VCaP (cell line): ENCODE data around the gene ATF3.

ENCODE experiments used
- H3K27ac ChIP-seq: fragments of 450-650 bp; 2 replicates; pipeline ENCODE4 v1.5.1; 2017
- CTCF ChIP-seq: fragments of 450-650 bp; conservative IDR thresholded peaks from 2 replicates; pipeline ENCODE4 v1.5.1; 2017; ENCODE audit warnings: mild to moderate bottlenecking, moderate library complexity

The ATF3 gene

GRCh38 chr1:212587016-212587887 lies 21.3 kb upstream of the ATF3 start:
- H3K27ac ChIP-seq = no peak overlapping the region
- TF ChIP-seq CTCF = no peak

GRCh38 chr1:212587888-212588510 lies 20.6 kb upstream of the ATF3 start:
- TF ChIP-seq CTCF = no peak
- H3K27ac ChIP-seq = no peak overlapping the region

- H3K27ac ChIP-seq = no peak overlapping the region
- no peak for TF ChIP-seq CTCF
Observed at GRCh38 chr1:212589446-212589845, 19.1 kb upstream of the ATF3 start.

- no peak overlapping the region for H3K27ac ChIP-seq
- no peak for TF ChIP-seq CTCF
Observed at GRCh38 chr1:212591922-212592321, 16.6 kb upstream of the ATF3 start.

- H3K27ac ChIP-seq = no peak overlapping the region
- TF ChIP-seq CTCF = no peak
Observed at GRCh38 chr1:212593821-212594251, 14.7 kb upstream of the ATF3 start.

- H3K27ac ChIP-seq = no peak overlapping the region
- no peak for TF ChIP-seq CTCF
Observed at GRCh38 chr1:212594640-212595039, 13.9 kb upstream of the ATF3 start.

GRCh38 chr1:212595229-212595628 lies 13.3 kb upstream of the ATF3 start:
- no peak for TF ChIP-seq CTCF
- H3K27ac ChIP-seq = no peak overlapping the region
